Testis (tissue), 3 donors: ENCODE data around the gene ATG7. TPM values are rescaled to one million over a fixed set of nuclear protein-coding genes. Genes with fewer than 3 reads are reported as not detected.
A peak's percentile ranks its signal among the peaks of the same experiment; 100 is the strongest.

Source experiments
- DNase-seq: peaks from one replicate; pipeline ENCODE4 v3.0.0-alpha.2; 2019
- H3K27ac ChIP-seq, 2 donors: fragments of 200-600 bp; sonication (generic); one replicate each; pipeline ENCODE4 v1.5.1; 2019
- H3K27me3 ChIP-seq: fragments of 200-600 bp; sonication (generic); one replicate; pipeline ENCODE4 v1.5.1; 2019
- H3K36me3 ChIP-seq: fragments of 200-600 bp; sonication (generic); one replicate; pipeline ENCODE4 v1.5.1; 2017; ENCODE audit warnings: low read depth; ENCODE audit errors: missing control alignments
- H3K4me1 ChIP-seq: fragments of 200-600 bp; sonication (generic); one replicate; pipeline ENCODE4 v1.5.1; 2019
- H3K4me3 ChIP-seq, 2 donors: fragments of 200-600 bp; sonication (generic); one replicate each; pipeline ENCODE4 v1.5.1; 2017 to 2019
- H3K9me3 ChIP-seq: fragments of 200-600 bp; sonication (generic); one replicate; pipeline ENCODE4 v1.5.1; 2017
- POLR2A ChIP-seq: fragments of 450-650 bp; IDR thresholded peaks from one replicate; pipeline ENCODE4 v1.6.1; 2017; ENCODE audit warnings: antibody characterized with exemption, mild to moderate bottlenecking, moderate library complexity
- WGBS, 2 donors: methylation state at CpG; one replicate each; pipeline ENCODE4 v1.1.5; 2018; 5-methylcytosine and 5-hydroxymethylcytosine counted together
- intact Hi-C: fragments of 100-400 bp; cut with DNase I; formaldehyde crosslinking; loops from one replicate; pipeline ENCODE4 v1.15.1; 2023; ENCODE audit warnings: low total_unique reads
- polyA plus RNA-seq: library from polyadenylated mRNA; stranded (reverse); fragments of 350-450 nt; fragmentation: Illumina TruSeq; extraction: RNeasy Lipid Tissue Mini Kit (QIAGEN cat#74804); gene quantifications from one replicate; pipeline ENCODE4 v1.2.3, GENCODE V29; 2014; ENCODE audit warnings: low read depth, low replicate concordance; ENCODE audit not compliant: insufficient read depth
- total RNA-seq, 2 donors: library from RNA; depleted of rRNA; stranded (reverse); fragments of >200 nt; gene quantifications; one replicate each; pipeline ENCODE4 v1.2.3, GENCODE V29; 2016
- TF ChIP-seq, protein P1 (sequence below), 3 experiments: fragments of 450-650 bp in 2 of 3; fragments of 200-600 bp in 1 of 3; sonication (generic) in 1 of 3; IDR thresholded peaks; one replicate each; pipeline ENCODE4 v1.5.1; 2016 to 2019; ENCODE audit warnings: antibody characterized with exemption in 3 of 3, mild to moderate bottlenecking in 2 of 3, moderate library complexity in 1 of 3

The ATG7 gene
- total and polyA plus RNA-seq, 3 donors from 2014 or later: 52.9 to 95.4 (median 86.0) TPM

DNA sequence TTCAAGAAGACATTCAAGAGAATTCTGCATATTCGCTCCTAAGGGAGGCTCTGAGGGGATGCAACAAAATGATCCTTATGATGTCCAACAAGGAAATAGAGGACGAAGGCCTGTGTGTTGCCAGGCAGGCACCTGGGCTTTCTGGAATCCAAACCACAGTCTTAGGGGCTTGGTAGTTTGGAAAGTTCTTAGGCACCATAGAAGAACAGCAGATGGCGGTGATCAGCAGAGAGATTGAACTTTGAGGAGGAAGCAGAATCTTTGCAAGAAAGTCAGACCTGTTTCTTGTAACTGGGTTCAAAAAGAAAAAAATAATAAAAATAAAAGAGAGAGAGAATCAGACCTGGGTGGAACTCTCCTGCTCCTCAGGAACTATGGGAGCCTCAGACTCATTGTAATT, 11.7 kb upstream of the ATG7 start:
- no peaks in the 10 kb centered on the region for H3K36me3 ChIP-seq
- 85 to 92% methylated on average over 3 of the region's 3 CpGs for WGBS, 2 donors
- intact Hi-C loops: no loop called here
- no peak for TF ChIP-seq POLR2A
- TF ChIP-seq, protein P1, sequence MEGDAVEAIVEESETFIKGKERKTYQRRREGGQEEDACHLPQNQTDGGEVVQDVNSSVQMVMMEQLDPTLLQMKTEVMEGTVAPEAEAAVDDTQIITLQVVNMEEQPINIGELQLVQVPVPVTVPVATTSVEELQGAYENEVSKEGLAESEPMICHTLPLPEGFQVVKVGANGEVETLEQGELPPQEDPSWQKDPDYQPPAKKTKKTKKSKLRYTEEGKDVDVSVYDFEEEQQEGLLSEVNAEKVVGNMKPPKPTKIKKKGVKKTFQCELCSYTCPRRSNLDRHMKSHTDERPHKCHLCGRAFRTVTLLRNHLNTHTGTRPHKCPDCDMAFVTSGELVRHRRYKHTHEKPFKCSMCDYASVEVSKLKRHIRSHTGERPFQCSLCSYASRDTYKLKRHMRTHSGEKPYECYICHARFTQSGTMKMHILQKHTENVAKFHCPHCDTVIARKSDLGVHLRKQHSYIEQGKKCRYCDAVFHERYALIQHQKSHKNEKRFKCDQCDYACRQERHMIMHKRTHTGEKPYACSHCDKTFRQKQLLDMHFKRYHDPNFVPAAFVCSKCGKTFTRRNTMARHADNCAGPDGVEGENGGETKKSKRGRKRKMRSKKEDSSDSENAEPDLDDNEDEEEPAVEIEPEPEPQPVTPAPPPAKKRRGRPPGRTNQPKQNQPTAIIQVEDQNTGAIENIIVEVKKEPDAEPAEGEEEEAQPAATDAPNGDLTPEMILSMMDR (IDR thresholded peaks at IDR 0.05): no peak
- no peak for DNase-seq
- H3K27ac ChIP-seq: no peak overlapping the region
- H3K27me3 ChIP-seq: no peaks in the 10 kb centered on the region
- H3K4me1 ChIP-seq: no peaks in the 10 kb centered on the region
- H3K4me3 ChIP-seq: no peak overlapping the region
- no peaks in the 10 kb centered on the region for H3K9me3 ChIP-seq

DNA sequence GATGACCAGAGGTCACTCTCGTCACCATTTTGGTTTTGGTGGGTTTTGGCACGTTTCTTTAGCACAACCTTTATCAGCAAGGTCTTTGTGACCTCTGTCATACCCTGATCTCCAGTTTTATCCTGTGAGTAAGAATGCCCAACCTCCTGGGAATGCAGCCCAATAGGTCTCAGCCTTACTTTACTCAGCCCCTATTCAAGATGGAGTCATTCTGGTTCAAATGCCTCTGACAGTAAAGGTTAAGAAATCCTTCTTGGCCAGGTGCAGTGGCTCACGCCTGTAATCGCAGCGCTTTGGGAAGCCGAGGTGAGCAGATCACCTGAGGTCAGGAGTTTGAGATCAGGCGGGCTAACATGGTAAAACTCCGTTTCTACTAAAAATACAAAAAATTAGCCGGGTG, 3.2 kb upstream of the ATG7 start:
- Histone ChIP-seq H3K27ac (no peak overlapping the region), H3K9me3 (no peaks in the 10 kb centered on the region), H3K4me3 (no peak overlapping the region), H3K36me3 (no peaks in the 10 kb centered on the region), H3K4me1 (peaks cover 7% of the 10 kb centered on the region), H3K27me3 (no peaks in the 10 kb centered on the region)
- TF ChIP-seq POLR2A: no peak
- TF ChIP-seq, protein P1 (IDR thresholded peaks at IDR 0.05): no peak
- intact Hi-C loops: no loop called here
- 81 to 82% methylated on average over 9 of the region's 9 CpGs for WGBS, 2 donors
- DNase-seq: no peak

DNA sequence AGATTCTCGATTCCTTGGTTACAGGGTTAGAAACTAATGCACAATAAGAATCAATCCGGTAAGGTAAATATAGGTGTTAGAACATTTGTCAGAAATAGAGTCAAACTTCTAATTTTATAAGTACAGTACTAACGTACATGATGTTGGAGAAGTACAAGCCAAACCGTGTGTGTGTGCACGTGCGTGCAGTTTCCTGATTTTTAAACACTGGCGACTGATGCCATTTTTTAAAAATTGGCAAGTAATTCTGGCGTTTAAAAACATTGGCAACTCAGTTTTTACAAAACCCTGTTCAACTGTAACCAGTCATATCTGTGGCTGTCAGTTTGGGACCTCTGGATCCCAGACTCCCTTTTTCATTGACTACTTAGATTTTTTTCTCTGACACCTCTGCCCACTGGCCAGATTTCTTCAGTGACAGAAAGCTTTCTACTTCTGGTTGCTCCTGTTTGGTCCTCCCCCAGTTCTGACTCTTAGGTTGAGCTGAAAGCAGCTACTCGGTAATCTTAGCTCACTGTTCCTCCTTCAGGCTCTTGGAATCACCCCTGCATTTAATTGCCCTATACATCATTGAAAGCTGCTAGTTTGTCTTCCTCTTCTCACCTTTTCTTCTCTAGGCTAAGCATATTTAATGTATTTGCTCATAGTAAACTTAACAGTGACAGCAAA, 843 bp downstream of the ATG7 start:
- WGBS, 2 donors: 2 to 4% methylated on average over 9 of the region's 9 CpGs
- DNase-seq: no peak
- intact Hi-C loops: no loop called here
- H3K4me3 ChIP-seq: peak overlapping the region; percentile 81 to 98
- peaks cover 7% of the 10 kb centered on the region for H3K4me1 ChIP-seq
- peak overlapping the region in 1 of 2 donors; percentile 84 for H3K27ac ChIP-seq
- no peaks in the 10 kb centered on the region for H3K9me3 ChIP-seq
- H3K27me3 ChIP-seq: no peaks in the 10 kb centered on the region
- no peaks in the 10 kb centered on the region for H3K36me3 ChIP-seq
- TF ChIP-seq, protein P1 (IDR thresholded peaks at IDR 0.05): no peak
- TF ChIP-seq POLR2A: no peak

DNA sequence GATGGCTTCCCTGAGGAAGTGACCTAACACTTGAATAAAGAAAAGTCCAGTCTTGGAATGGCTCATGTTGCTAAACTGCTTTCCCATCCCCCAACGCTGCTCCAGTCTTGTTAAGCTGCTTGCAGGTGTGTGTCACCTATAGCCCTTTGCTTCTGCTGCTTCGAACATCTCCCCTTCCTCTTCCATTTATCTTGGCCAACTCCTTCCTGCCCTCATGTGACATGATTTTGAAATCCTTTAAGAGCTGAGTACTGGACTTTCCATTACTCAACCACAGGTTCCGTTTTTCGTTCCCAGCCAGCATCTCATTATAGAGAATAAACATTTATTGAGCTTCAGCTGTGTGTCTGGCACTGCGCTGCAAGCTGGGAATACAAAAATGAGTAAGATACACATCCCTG, 1.7 kb downstream of the ATG7 start:
- WGBS, 2 donors: 60 to 79% methylated on average over 5 of the region's 5 CpGs
- H3K27me3 ChIP-seq: no peaks in the 10 kb centered on the region
- TF ChIP-seq, protein P1 (IDR thresholded peaks at IDR 0.05): no peak
- TF ChIP-seq POLR2A: no peak
- no peaks in the 10 kb centered on the region for H3K9me3 ChIP-seq
- no peak overlapping the region for H3K4me3 ChIP-seq
- no peak overlapping the region for H3K27ac ChIP-seq
- DNase-seq: peak; percentile 15
- intact Hi-C loops: no loop called here
- peaks cover 7% of the 10 kb centered on the region for H3K4me1 ChIP-seq
- no peaks in the 10 kb centered on the region for H3K36me3 ChIP-seq

DNA sequence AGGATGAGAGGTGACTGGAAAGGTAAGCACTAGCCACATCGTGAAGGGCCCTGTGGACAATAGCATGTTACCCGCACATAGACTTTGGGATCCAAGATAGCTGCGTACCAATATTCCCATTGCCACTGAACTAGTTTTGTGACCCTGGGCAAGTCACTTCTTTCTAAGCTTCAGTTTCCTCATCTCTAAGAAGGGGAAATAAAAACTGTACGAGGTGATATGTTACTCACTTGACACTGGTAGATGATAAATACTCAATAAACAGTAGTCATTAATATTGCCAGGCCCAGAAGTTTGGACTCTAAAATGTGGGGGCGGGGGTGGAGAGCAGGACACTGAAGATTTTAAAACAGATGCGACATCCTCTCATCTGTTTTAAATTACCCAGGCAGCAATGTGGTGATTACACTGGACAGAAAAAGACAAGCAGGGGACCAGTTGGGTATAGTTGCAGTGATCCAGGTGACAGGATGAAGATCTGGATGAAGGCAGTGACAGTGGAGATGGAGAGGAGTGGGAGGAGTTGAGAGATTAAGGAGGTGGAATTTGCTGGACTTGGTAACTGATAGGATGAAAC, 2.5 kb downstream of the ATG7 start:
- WGBS, 2 donors: 83 to 87% methylated on average over 6 of the region's 6 CpGs
- no peaks in the 10 kb centered on the region for H3K36me3 ChIP-seq
- no peaks in the 10 kb centered on the region for H3K9me3 ChIP-seq
- no peak overlapping the region for H3K27ac ChIP-seq
- no peak for DNase-seq
- H3K4me1 ChIP-seq: peaks cover 7% of the 10 kb centered on the region
- TF ChIP-seq, protein P1 (IDR thresholded peaks at IDR 0.05): no peak
- TF ChIP-seq POLR2A: no peak
- intact Hi-C loops: no loop called here
- no peaks in the 10 kb centered on the region for H3K27me3 ChIP-seq
- H3K4me3 ChIP-seq: no peak overlapping the region
